K562 (cell line): ENCODE data around the gene CNP. TPM values are rescaled to one million over a fixed set of nuclear protein-coding genes. Genes with fewer than 3 reads are reported as not detected.
A peak's percentile ranks its signal among the peaks of the same experiment; 100 is the strongest.

Experiments used
- ATAC-seq: fragments of 200-7000 bp; cut with Tn5 transposase; 3 replicates; pipeline ENCODE4 v1.9.1; 2020; ENCODE audit warnings: moderate library complexity
- BruUV-seq: library from RNA; stranded (reverse); fragments of 400-500 nt; replicated peaks from 2 replicates; lab custom pipeline; 2021; lab: Mats Ljungman, UMichigan
- CTCF ChIA-PET: fragments of 300-600 bp; formaldehyde crosslinking; extraction: SDS; loops from one replicate; lab custom pipeline; 2021; ENCODE audit warnings: low intra/inter-chr PET ratio; lab: Yijun Ruan, JAX
- POLR2A ChIA-PET: fragments of 300-600, 350-650 bp; sonication (Branson Sonifier 250); formaldehyde crosslinking; extraction: SDS; loops from one replicate; lab custom pipeline; 2021; ENCODE audit warnings: antibody characterized with exemption, inconsistent platforms; lab: Yijun Ruan, JAX
- DNase-seq, 4 experiments: peaks; one replicate each; pipeline versions ENCODE4 v3.0.0 to v3.0.0-alpha.2; 2011 to 2018; ENCODE audit warnings: low spot score in 3 of 4, mixed read lengths in 3 of 4; ENCODE audit errors: extremely low read depth in 1 of 4
- FAIRE-seq: peaks from 2 replicates; lab custom pipeline; 2011; peaks lifted over from hg19 to GRCh38; lab: Jason Lieb, UNC
- H2AFZ ChIP-seq: 2 replicates; pipeline ENCODE4 v1.6.0; 2011; ENCODE audit warnings: low read depth, low read length, control low read depth, inconsistent platforms
- H3K27ac ChIP-seq: fragments of 200-600 bp; 3 replicates; pipeline ENCODE4 v1.8.0; 2011; ENCODE audit warnings: low read depth, mild to moderate bottlenecking, control low read depth, inconsistent platforms, low read length, moderate library complexity, mixed read lengths; ENCODE audit errors: extremely low read depth
- H3K27me3 ChIP-seq, 2 experiments: fragments of 300-600 bp in 1 of 2; 2 replicates in 1 of 2; 3 replicates in 1 of 2; pipeline versions ENCODE4 v1.6.0 to v1.8.0; 2011; ENCODE audit warnings: inconsistent platforms in 2 of 2, low read length in 2 of 2, mild to moderate bottlenecking in 1 of 2, mixed read lengths in 1 of 2, moderate library complexity in 1 of 2; ENCODE audit not compliant: control insufficient read depth in 2 of 2, insufficient read depth in 2 of 2
- H3K36me3 ChIP-seq: fragments of 300-600 bp; 3 replicates; pipeline ENCODE4 v1.8.0; 2011; ENCODE audit warnings: mild to moderate bottlenecking, low read length, inconsistent platforms; ENCODE audit not compliant: control insufficient read depth, insufficient read depth
- H3K4me1 ChIP-seq, 2 experiments: fragments of 200-600 bp in 1 of 2; replicated peaks in 1 of 2; 2 replicates in 1 of 2; 3 replicates in 1 of 2; pipeline versions ENCODE4 v1.5.1 to v1.8.0; 2011; ENCODE audit warnings: inconsistent platforms in 2 of 2, low read length in 2 of 2, mild to moderate bottlenecking in 1 of 2, mixed read lengths in 1 of 2, moderate library complexity in 1 of 2; ENCODE audit not compliant: control insufficient read depth in 2 of 2, insufficient read depth in 2 of 2
- H3K4me2 ChIP-seq: 2 replicates; pipeline ENCODE4 v1.6.1; 2011; ENCODE audit warnings: low read length, control low read depth, inconsistent platforms, mixed read lengths; ENCODE audit not compliant: insufficient read depth
- H3K4me3 ChIP-seq: fragments of 200-600 bp; sonication (generic), shearing (Covaris generic); 2 replicates; pipeline ENCODE4 v1.5.1; 2016; ENCODE audit warnings: control low read depth, inconsistent platforms
- H3K79me2 ChIP-seq: fragments of 200-600 bp; 3 replicates; pipeline ENCODE4 v1.8.0; 2011; ENCODE audit warnings: low read length, inconsistent platforms; ENCODE audit not compliant: control insufficient read depth, insufficient read depth
- H3K9ac ChIP-seq, 2 experiments: 2 replicates each; pipeline versions ENCODE4 v1.6.0 to v1.6.1; 2011; ENCODE audit warnings: low read depth in 2 of 2, low read length in 2 of 2, control low read depth in 1 of 2, inconsistent platforms in 1 of 2, mild to moderate bottlenecking in 1 of 2, mixed read lengths in 1 of 2; ENCODE audit not compliant: insufficient read depth in 1 of 2
- H3K9me1 ChIP-seq: one replicate; pipeline ENCODE4 v1.6.0; 2011; ENCODE audit warnings: inconsistent platforms, mild to moderate bottlenecking, low read length, moderate library complexity; ENCODE audit not compliant: control insufficient read depth, insufficient read depth
- H3K9me3 ChIP-seq: replicated peaks from 2 replicates; pipeline ENCODE4 v1.5.1; 2011; ENCODE audit warnings: low read depth, low read length, inconsistent platforms; ENCODE audit not compliant: control insufficient read depth, insufficient read depth
- H4K20me1 ChIP-seq: replicated peaks from 2 replicates; pipeline ENCODE4 v1.6.1; 2011; ENCODE audit warnings: low read length, inconsistent platforms, mixed read lengths; ENCODE audit not compliant: control insufficient read depth, insufficient read depth
- ARID3B ChIP-seq: fragments of 250-450 bp; sonication (Bioruptor Pico); IDR thresholded peaks from 2 replicates; pipeline ENCODE4 v1.4.0; 2020; ENCODE audit warnings: borderline replicate concordance
- C11orf30 ChIP-seq: fragments of 450-650 bp; IDR thresholded peaks from 2 replicates; pipeline ENCODE4 v1.6.1; 2016; ENCODE audit warnings: low read depth, mild to moderate bottlenecking
- DACH1 ChIP-seq: fragments of 450-650 bp; IDR thresholded peaks from 2 replicates; pipeline ENCODE4 v1.6.1; 2018; ENCODE audit not compliant: partially characterized antibody
- DDX20 ChIP-seq: fragments of 450-650 bp; IDR thresholded peaks from 2 replicates; pipeline ENCODE4 v1.6.1; 2016; ENCODE audit warnings: missing genetic modification characterization, low read depth, mild to moderate bottlenecking, missing compliant biosample characterization, moderate library complexity
- GABPB1 ChIP-seq: sonication (generic); formaldehyde crosslinking; IDR thresholded peaks from 2 replicates; pipeline ENCODE4 v1.8.0; 2022; ENCODE audit warnings: mild to moderate bottlenecking, missing genetic modification reagents
- KHSRP ChIP-seq: fragments of 450-650 bp; IDR thresholded peaks from 2 replicates; pipeline ENCODE4 v1.6.1; 2017
- MCM7 ChIP-seq, 2 experiments: fragments of 450-650 bp; IDR thresholded peaks; 2 replicates each; pipeline ENCODE4 v1.6.1; 2016 to 2018
- MYNN ChIP-seq, 2 experiments: sonication (generic); formaldehyde crosslinking in 1 of 2; IDR thresholded peaks; 2 replicates each; pipeline versions ENCODE4 v1.5.0 to v1.6.1; 2016 to 2020; ENCODE audit warnings: antibody characterized with exemption in 1 of 2, missing genetic modification reagents in 1 of 2
- NR2C1 ChIP-seq, 2 experiments: fragments of 450-650 bp; IDR thresholded peaks; 2 replicates each; pipeline ENCODE4 v1.6.1; 2017; ENCODE audit warnings: mild to moderate bottlenecking in 2 of 2, antibody characterized with exemption in 1 of 2, inconsistent platforms in 1 of 2, missing compliant biosample characterization in 1 of 2, missing genetic modification characterization in 1 of 2
- POLR2A ChIP-seq: fragments of 450-650 bp; conservative IDR thresholded peaks from 2 replicates; pipeline ENCODE4 v1.6.1; 2016
- POLR2AphosphoS5 ChIP-seq: IDR thresholded peaks from 2 replicates; pipeline ENCODE4 v1.6.1; 2011; ENCODE audit warnings: mild to moderate bottlenecking, low read depth, low read length, moderate library complexity; ENCODE audit not compliant: control insufficient read depth, insufficient read depth
- POLR2B ChIP-seq: fragments of 450-650 bp; IDR thresholded peaks from 2 replicates; pipeline ENCODE4 v1.6.1; 2018; ENCODE audit warnings: low read depth; ENCODE audit not compliant: partially characterized antibody
- TAF9B ChIP-seq: fragments of 450-650 bp; IDR thresholded peaks from 2 replicates; pipeline ENCODE4 v1.6.1; 2018; ENCODE audit warnings: mild to moderate bottlenecking; ENCODE audit not compliant: partially characterized antibody
- TBP ChIP-seq: optimal IDR thresholded peaks from 2 replicates; pipeline ENCODE3; 2011; ENCODE audit warnings: low read depth, low read length, improper control_type of control experiment
- TRIM24 ChIP-seq, 2 experiments: fragments of 450-650 bp; IDR thresholded peaks; 2 replicates each; pipeline ENCODE4 v1.6.1; 2016
- ZNF280A ChIP-seq: fragments of 450-650 bp; IDR thresholded peaks from 2 replicates; pipeline ENCODE4 v1.6.1; 2018; ENCODE audit warnings: mild to moderate bottlenecking, low read depth; ENCODE audit not compliant: partially characterized antibody
- ZNF561 ChIP-seq: fragments of 450-650 bp; formaldehyde crosslinking; conservative IDR thresholded peaks from 2 replicates; pipeline ENCODE4 v1.4.0; 2020; ENCODE audit warnings: mild to moderate bottlenecking, moderate library complexity
- ZSCAN32 ChIP-seq: fragments of 450-650 bp; formaldehyde crosslinking; IDR thresholded peaks from 2 replicates; pipeline ENCODE4 v1.4.0; 2020; ENCODE audit warnings: mild to moderate bottlenecking, moderate library complexity
- WGBS: fragments of 100-300 bp; shearing (Covaris generic); methylation state at CpG from one replicate; pipeline ENCODE4 v1.1.6; 2016; ENCODE audit warnings: low coverage, mixed read lengths; ENCODE audit not compliant: insufficient coverage; ENCODE audit errors: missing lambda C conversion rate; 5-methylcytosine and 5-hydroxymethylcytosine counted together
- in situ Hi-C: fragments of 300-500 bp; cut with MboI; formaldehyde crosslinking; loops from 4 replicates; pipeline ENCODE4 v1.15.0; 2018; ENCODE audit warnings: inconsistent platforms, mixed read lengths
- intact Hi-C: fragments of 100-400 bp; cut with micrococcal nuclease; formaldehyde crosslinking; loops from 2 replicates; pipeline ENCODE4 v1.14.2; 2022
- polyA plus RNA-seq, 8 experiments: library from polyadenylated mRNA; depleted of rRNA in 4 of 8; stranded (reverse) in 5 of 8; unstranded in 3 of 8; fragments of >200 nt; fragmentation: Nextera tagmentation in 2 of 8; fragmentation: Illumina TruSeq in 1 of 8; extraction: Ambion mirVana in 2 of 8; extraction: Trizol in 1 of 8; gene quantifications; 2 replicates each; pipeline versions ENCODE4 v1.2.1 to v1.2.3, GENCODE V29; 2011 to 2014; ENCODE audit warnings: inconsistent platforms in 1 of 8, missing spikeins in 1 of 8
- total RNA-seq, 7 experiments: library from RNA; depleted of rRNA in 6 of 7; stranded (reverse); fragments of >200 nt in 6 of 7; fragmentation: Illumina TruSeq in 2 of 7; extraction: Trizol in 2 of 7; gene quantifications; 2 replicates each; pipeline versions ENCODE4 v1.2.1 to v1.2.3, GENCODE V29; 2011 to 2021; ENCODE audit warnings: low replicate concordance in 1 of 7

CNP gene
- total and polyA plus RNA-seq, 9 of the 15 experiments (the other 6 are each of a cell fraction or from before 2014, with no cell fraction given): 1.7 to 52.0 (median 29.1) TPM

DNA sequence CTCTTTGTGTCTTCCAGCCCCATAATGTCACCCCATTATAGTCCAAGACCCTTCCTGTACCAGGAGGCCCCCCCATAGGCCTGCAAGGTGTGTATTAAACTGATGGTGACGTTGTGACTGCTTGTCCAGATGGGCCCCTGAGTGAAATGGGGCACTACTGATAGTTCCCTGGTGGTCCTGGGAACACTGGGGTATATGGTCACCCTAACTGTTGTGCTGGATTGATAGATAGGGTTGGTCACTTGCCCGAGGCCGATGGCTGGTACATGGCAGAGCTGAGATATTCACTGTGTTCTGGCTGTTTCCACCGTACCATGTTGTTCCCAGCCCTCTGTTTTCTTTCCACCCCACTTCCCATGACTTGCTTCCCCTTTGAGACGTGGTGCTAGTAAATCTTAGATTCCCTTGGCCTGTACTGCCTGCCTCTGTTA lies 4.3 kb downstream of the CNP start:
- H3K4me3 ChIP-seq: no peak overlapping the region
- H4K20me1 ChIP-seq: no peaks in the 10 kb centered on the region; the same call in 1 of the 2 replicates
- H3K27me3 ChIP-seq: no peaks in the 10 kb centered on the region
- no peak overlapping the region for H3K9ac ChIP-seq
- H3K4me2 ChIP-seq: no peak overlapping the region
- no peaks in the 10 kb centered on the region; the same call in 1 of the 2 replicates for H3K9me3 ChIP-seq
- ATAC-seq (no peak), FAIRE-seq (peak; percentile 15), DNase-seq (no peak)
- CTCF ChIA-PET: no interaction called here
- POLR2A ChIA-PET: interaction anchor here (0.6 kb wide), 1 partner anchor 13 kb away, joined by 3 read pairs; no protein-coding TSS in a partner anchor
- no TSS peak for BruUV-seq
- in situ Hi-C loops: no loop called here
- H2AFZ ChIP-seq: no peak overlapping the region
- H3K36me3 ChIP-seq: peaks cover 70% of the 10 kb centered on the region; the same call in 2 of the 3 replicates
- no peak overlapping the region for H3K27ac ChIP-seq
- peaks cover 7 to 38% of the 10 kb centered on the region in 2 experiments; a peak in 4 of 5 replicates for H3K4me1 ChIP-seq
- WGBS: 83% methylated on average over 5 of the region's 5 CpGs
- H3K79me2 ChIP-seq: peaks cover 16% of the 10 kb centered on the region
- intact Hi-C loops: no loop called here
- peaks cover 3% of the 10 kb centered on the region for H3K9me1 ChIP-seq
- TF ChIP-seq NR2C1 (IDR thresholded peaks at IDR 0.05) (no peak), NR2C1 (tag; IDR thresholded peaks at IDR 0.05) (no peak), POLR2A (peak; percentile 48), ZSCAN32 (CRISPR knock-in tag) (no peak), POLR2AphosphoS5 (peak; percentile 26; the same call in 1 of the 2 replicates), TBP (no peak), DACH1 (no peak), MYNN (IDR thresholded peaks at IDR 0.05) (peak; percentile 46; the same call in 1 of the 2 replicates), MYNN (CRISPR knock-in tag; IDR thresholded peaks at IDR 0.05) (no peak), KHSRP (no peak), ZNF561 (CRISPR knock-in tag) (no peak), DDX20 (tag) (no peak), GABPB1 (no peak), MCM7 (IDR thresholded peaks at IDR 0.05) (no peak), C11orf30 (no peak), POLR2B (peak; percentile 36), ARID3B (no peak), TRIM24 (IDR thresholded peaks at IDR 0.05) (no peak), ZNF280A (no peak), TAF9B (no peak)
